Parathyroid adenoma (tissue), 2 donors: ENCODE results near the gene TNRC6B.

Experiments used
- H2AFZ ChIP-seq: fragments of 300-600 bp; sonication (generic); one replicate; pipeline ENCODE4 v1.7.0; 2017; ENCODE audit warnings: antibody characterized with exemption, mild to moderate bottlenecking
- H3K27ac ChIP-seq: fragments of 300-600 bp; sonication (generic); one replicate; pipeline ENCODE4 v1.7.0; 2017
- H3K27me3 ChIP-seq: fragments of 300-600 bp; sonication (generic); one replicate; pipeline ENCODE4 v1.7.0; 2017; ENCODE audit warnings: low read length; ENCODE audit not compliant: control insufficient read depth, insufficient read depth
- H3K36me3 ChIP-seq: fragments of 300-600 bp; sonication (generic); one replicate; pipeline ENCODE4 v1.7.0; 2017; ENCODE audit warnings: low read length; ENCODE audit not compliant: control insufficient read depth, insufficient read depth
- H3K4me1 ChIP-seq: fragments of 300-600 bp; sonication (generic); one replicate; pipeline ENCODE4 v1.7.0; 2017; ENCODE audit warnings: control low read depth
- H3K4me2 ChIP-seq: fragments of 300-600 bp; sonication (generic); one replicate; pipeline ENCODE4 v1.7.0; 2017; ENCODE audit warnings: low read length
- H3K4me3 ChIP-seq: fragments of 300-600 bp; sonication (generic); one replicate; pipeline ENCODE4 v1.7.0; 2017; ENCODE audit warnings: low read depth, low read length
- H3K79me2 ChIP-seq: fragments of 300-600 bp; sonication (generic); one replicate; pipeline ENCODE4 v1.7.0; 2017; ENCODE audit warnings: control low read depth
- H3K9ac ChIP-seq: fragments of 300-600 bp; sonication (generic); one replicate; pipeline ENCODE4 v1.7.0; 2017; ENCODE audit warnings: mild to moderate bottlenecking
- H3K9me3 ChIP-seq: fragments of 300-600 bp; sonication (generic); one replicate; pipeline ENCODE4 v1.7.0; 2017; ENCODE audit warnings: low read length; ENCODE audit not compliant: control insufficient read depth
- TF ChIP-seq, protein P1 (sequence below): fragments of 300-600 bp; sonication (generic); IDR thresholded peaks from one replicate; pipeline ENCODE4 v1.7.0; 2017; ENCODE audit warnings: antibody characterized with exemption, mild to moderate bottlenecking
- donor health status: primary hyperparathyroidism.

The TNRC6B gene

DNA sequence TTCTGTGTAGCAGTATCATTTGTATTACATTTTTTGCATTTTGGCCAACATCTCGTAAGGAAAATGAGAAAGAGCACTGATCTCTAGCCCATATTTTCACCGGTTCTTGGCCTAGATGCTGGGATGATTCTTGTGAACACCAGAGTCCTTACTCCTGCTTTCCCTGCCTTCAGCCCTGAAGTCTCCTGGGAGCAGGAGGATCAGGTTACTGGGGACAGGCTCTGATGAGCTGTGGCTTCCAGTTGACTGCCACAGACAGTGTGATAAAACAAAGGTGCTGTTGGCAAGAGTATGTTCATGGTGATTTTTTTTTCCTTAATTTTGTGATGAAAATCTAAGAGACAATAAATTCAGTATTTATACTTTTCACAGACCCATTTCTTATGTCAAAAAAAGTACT, 134.3 kb downstream of the TNRC6B start:
- H2AFZ ChIP-seq: no peak overlapping the region
- H3K9me3 ChIP-seq: no peaks in the 10 kb centered on the region
- peaks cover 7% of the 10 kb centered on the region for H3K4me1 ChIP-seq
- H3K9ac ChIP-seq: no peak overlapping the region
- no peaks in the 10 kb centered on the region for H3K79me2 ChIP-seq
- TF ChIP-seq, protein P1, sequence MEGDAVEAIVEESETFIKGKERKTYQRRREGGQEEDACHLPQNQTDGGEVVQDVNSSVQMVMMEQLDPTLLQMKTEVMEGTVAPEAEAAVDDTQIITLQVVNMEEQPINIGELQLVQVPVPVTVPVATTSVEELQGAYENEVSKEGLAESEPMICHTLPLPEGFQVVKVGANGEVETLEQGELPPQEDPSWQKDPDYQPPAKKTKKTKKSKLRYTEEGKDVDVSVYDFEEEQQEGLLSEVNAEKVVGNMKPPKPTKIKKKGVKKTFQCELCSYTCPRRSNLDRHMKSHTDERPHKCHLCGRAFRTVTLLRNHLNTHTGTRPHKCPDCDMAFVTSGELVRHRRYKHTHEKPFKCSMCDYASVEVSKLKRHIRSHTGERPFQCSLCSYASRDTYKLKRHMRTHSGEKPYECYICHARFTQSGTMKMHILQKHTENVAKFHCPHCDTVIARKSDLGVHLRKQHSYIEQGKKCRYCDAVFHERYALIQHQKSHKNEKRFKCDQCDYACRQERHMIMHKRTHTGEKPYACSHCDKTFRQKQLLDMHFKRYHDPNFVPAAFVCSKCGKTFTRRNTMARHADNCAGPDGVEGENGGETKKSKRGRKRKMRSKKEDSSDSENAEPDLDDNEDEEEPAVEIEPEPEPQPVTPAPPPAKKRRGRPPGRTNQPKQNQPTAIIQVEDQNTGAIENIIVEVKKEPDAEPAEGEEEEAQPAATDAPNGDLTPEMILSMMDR: no peak
- H3K4me2 ChIP-seq: no peak overlapping the region
- H3K4me3 ChIP-seq: no peak overlapping the region
- no peaks in the 10 kb centered on the region for H3K27me3 ChIP-seq
- H3K27ac ChIP-seq: no peak overlapping the region
- H3K36me3 ChIP-seq: no peaks in the 10 kb centered on the region

DNA sequence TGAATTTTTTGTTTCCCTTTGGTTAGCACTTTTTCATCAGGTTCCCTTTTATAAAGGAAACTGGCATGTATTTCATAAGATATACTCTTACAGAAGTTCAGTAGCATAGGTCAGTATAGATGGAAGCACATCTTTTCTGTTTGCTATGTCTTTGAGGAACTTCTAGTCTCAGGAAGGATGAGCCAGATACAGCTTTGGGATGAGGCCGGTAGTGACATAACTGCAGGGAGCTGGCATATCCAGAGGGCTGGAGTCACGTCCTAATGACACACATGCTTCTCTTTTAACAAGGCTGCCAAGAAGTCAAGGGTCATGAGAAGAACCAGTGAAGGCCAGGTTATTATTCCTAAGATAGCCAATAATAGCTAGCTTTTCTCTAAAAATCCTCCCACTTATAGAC, 135.3 kb downstream of the TNRC6B start:
- Histone ChIP-seq H3K9me3 (no peaks in the 10 kb centered on the region), H3K4me3 (no peak overlapping the region), H3K79me2 (no peaks in the 10 kb centered on the region), H2AFZ (no peak overlapping the region), H3K4me1 (peaks cover 7% of the 10 kb centered on the region), H3K9ac (no peak overlapping the region), H3K27me3 (no peaks in the 10 kb centered on the region), H3K27ac (no peak overlapping the region), H3K4me2 (no peak overlapping the region), H3K36me3 (no peaks in the 10 kb centered on the region)
- TF ChIP-seq, protein P1: no peak

DNA sequence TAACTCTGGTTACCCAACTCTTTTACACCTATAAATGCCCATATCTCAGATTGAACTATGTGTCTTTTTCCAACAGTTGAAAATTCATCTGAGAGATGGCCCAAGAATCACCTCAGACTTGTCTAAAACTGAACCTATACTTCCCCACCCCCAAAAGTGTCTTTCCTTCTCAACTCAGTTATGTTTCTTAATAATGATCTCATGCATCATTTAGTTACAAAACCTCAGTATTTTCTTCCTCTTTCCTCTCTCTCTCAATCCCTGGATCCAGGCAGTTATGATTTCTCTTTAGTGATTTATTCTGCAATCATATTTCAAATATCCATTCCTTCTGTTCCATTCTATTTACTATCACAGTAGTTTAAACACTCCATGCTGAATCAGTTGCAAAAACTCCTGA, 136.3 kb downstream of the TNRC6B start:
- TF ChIP-seq, protein P1: no peak
- Histone ChIP-seq H3K27me3 (no peaks in the 10 kb centered on the region), H3K4me2 (no peak overlapping the region), H3K4me1 (peaks cover 7% of the 10 kb centered on the region), H3K27ac (no peak overlapping the region), H3K9me3 (no peaks in the 10 kb centered on the region), H3K36me3 (no peaks in the 10 kb centered on the region), H3K4me3 (no peak overlapping the region), H3K79me2 (no peaks in the 10 kb centered on the region), H3K9ac (no peak overlapping the region), H2AFZ (no peak overlapping the region)

DNA sequence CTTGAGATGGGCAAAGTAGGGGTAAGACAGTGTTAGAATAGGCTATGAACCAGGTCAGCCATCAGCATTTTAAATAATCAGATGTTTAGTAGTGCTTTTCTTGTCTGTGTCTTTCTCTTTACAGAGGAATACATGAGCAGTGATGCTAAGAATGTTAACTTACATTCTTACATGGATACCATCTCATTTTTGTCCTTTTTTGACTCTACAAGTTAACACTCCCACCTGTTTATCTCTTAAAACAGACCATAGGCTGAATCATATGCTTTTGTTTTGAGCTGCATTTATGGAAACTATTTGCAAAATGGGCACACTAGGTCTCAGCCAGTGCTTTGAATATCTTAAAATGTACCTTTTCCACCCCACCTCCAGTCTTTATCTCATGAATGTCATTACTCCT, 143.0 kb downstream of the TNRC6B start:
- Histone ChIP-seq H3K4me2 (no peak overlapping the region), H2AFZ (no peak overlapping the region), H3K27ac (no peak overlapping the region), H3K4me3 (no peak overlapping the region), H3K79me2 (no peaks in the 10 kb centered on the region), H3K9ac (no peak overlapping the region), H3K9me3 (no peaks in the 10 kb centered on the region), H3K27me3 (no peaks in the 10 kb centered on the region), H3K36me3 (no peaks in the 10 kb centered on the region), H3K4me1 (no peaks in the 10 kb centered on the region)
- TF ChIP-seq, protein P1: no peak

DNA sequence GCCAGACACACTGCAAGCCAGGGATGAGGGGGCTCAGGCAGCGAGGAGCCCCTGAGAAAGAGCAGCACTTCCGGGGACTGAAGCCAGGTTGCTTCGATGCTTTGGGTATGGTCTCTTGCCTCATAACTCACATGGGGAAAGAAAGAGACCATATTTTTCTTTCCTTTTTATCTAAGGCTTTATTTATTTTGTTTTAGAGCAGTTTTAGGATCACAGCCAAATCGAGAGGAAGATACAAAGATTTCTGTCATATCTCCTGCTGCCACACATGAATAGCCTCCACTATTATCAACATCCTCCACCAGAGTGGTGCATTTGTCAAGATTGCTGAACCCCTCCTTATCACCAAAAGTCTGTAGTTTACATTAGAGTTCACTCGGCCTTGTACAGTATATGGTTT, 144.3 kb downstream of the TNRC6B start:
- Histone ChIP-seq H3K4me3 (no peak overlapping the region), H3K9me3 (no peaks in the 10 kb centered on the region), H2AFZ (no peak overlapping the region), H3K27ac (no peak overlapping the region), H3K36me3 (no peaks in the 10 kb centered on the region), H3K27me3 (no peaks in the 10 kb centered on the region), H3K4me2 (no peak overlapping the region), H3K4me1 (no peaks in the 10 kb centered on the region), H3K79me2 (no peaks in the 10 kb centered on the region), H3K9ac (no peak overlapping the region)
- TF ChIP-seq, protein P1: no peak
